NCI-H82 treated with DMSO at 0.1 percent for 48 hours (cell line): Measurements from ENCODE around the gene ASPHD1.
"Not testable (repeated sequence)": the region's sequence is repeated elsewhere in the genome, so short reads cannot be mapped to it uniquely, and the experiment has no call there.

Source experiments
- DNase-seq: peaks from one replicate; lab custom pipeline; 2025; ENCODE audit not compliant: unreplicated experiment; lab: John Stamatoyannopoulos, UW

The ASPHD1 gene

DNA sequence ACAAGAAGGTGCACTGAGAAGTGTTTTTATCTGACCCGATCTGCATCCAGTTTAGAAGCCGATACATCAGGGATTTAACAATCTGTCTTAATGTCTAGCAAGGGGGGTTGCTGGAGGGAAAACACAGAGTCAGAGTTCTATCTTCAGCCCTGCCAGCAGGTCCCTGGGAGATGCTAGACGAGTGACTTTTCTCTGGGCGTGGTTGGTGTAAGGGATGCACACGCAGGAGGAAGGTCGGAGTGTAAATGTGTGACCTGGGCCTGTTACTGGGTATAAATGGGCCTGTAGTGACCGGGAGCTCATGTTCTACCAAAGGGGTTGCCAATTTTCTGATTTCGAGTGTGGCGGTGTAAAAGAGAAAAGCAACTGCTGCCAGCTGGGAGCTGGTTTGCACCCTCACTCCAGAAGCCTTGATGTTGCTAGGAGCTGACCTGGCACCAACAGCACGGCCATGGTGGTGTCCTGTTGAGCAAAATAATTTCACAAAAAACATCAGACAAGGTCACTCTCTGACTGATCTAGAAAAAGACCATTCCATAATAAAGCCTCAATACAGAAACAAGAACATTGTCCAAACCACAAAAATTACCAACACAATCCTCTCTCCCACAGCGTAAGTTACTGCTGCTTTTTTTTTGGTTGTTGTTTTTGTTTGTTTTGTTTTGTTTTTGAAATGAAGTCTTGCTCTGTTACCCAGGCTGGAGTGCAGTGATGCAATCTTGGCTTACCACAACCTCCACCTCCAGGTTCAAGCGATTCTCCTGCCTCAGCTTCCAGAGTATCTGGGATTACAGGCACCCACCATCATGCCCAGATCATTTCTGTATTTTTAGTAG is 27.0 kb downstream of the ASPHD1 start:
- DNase-seq = no peak

DNA sequence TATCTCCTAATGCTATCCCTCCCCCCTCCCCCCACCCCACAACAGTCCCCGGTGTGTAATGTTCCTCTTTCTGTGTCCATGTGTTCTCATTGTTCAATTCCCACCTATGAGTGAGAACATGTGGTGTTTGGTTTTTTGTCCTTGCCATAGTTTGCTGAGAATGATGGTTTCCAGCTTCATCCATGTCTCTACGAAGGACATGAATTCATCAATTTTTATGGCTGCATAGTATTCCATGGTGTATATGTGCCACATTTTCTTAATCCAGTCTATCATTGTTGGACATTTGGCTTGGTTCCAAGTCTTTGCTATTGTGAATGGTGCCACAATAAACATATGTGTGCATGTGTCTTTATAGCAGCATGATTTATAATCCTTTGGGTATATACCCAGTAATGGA is 31.5 kb downstream of the ASPHD1 start:
- not testable (repeated sequence) for DNase-seq

DNA sequence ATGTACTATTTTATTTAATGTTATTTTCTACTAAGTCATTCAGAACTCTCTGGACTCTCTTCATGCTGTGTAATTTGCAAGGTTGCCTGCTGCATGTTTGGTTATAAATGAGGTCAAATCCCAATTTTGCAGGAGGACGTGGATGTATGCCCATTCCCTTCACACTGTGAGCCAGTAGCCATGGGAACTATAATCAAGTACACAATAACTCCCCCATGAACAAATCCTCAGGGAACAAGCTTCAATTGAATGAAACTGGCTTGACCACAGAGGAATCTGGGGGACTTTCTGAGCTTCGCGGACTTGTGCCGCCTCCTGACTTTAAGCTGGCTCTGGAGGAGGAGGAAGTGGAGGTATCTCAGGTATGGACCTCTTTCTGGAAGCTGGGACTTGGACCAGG is 40.4 kb downstream of the ASPHD1 start:
- no peak for DNase-seq

DNA sequence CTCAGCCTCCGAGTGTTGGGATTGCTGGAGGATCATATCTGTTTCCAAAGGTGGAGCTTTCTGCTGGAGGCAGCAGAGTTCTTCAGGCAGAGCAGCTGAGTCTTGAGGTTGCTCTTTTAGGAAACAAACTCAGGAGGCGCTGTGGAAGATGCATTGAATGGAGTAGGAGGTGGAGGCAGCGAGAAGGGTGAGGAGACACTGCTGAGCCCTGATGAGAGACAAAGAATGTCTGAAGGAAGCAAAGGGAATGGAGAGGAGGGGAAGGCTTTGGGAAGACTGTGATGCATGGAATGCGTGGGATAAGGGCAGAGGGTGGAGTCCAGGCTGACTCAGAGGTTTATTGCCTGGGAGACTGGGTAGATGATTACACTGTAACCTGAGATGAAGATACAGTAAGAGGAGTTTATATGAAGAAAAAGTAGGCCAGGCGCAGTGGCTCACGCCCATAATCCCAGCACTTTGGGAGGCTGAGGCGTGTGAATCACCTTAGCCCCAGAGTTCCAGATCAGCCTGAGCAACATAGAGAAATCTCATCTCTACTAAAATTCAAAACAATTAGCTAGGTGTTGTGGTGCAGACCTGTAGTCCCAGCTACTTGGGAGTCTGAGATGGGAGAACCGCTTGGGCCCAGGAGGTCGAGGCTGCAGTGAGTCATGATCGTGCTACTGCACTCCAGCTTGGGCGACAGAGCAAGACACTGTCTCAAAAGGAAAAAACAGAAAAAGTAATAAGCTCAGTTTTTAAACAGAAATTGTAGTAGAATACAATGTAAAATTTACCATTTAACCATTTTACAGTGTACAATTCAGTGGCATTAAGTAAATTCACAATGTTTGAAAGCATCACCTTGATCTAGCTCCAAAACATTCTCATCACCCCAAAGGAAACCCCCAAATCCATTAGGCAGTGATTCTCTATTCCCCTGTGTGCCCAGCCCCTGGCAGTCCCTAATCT is 43.8 kb downstream of the ASPHD1 start:
- peak; percentile 39 for DNase-seq

DNA sequence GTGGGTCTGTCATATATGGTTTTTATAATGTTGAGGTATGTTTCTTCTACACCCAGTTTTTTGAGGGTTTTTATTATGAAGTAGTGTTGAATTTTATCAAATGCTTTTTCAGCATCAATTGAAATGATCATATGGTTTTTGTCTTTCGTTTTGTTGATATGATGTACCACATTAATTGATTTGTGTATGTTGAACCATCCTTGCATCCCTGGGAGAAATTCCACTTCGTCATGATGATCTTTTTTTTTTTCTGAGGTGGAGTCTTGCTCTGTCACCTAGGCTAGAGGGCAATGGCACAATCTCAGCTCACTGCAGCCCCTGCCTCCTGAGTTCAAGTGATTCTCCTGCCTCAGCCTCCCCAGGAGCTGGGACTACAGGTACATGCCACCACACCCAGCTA is 47.6 kb downstream of the ASPHD1 start:
- DNase-seq = no peak

DNA sequence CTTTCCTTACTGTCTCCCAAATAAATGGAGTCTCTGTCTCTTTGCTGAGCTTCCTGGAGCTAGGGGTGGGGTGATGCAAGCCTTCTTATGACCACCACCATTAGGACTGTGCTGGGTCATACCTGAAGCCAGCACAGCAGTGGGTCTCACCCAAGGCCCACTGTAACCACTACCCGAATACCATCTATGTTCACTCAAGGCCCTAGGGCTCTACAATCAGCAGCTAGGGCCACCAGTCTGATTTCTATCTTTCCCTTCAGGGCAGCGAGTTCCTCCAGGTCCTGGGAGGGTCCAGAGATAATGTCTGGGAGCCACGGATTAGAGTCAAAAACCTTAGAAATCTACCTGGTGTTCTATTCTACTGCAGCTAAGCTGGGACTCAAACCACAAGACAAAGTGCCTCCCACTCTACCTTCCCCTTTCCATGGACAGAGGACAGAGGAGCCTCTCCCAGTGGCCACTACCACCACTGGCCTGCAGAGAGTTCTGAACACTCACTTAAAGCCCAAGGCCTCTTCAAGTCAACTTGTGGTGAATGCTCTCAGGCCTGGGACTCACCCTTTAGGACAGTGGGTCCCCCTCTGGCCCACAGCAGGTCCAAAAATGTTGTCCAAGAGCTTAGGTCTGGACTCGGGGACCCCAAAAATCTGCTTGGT is 50.6 kb downstream of the ASPHD1 start:
- no peak for DNase-seq

DNA sequence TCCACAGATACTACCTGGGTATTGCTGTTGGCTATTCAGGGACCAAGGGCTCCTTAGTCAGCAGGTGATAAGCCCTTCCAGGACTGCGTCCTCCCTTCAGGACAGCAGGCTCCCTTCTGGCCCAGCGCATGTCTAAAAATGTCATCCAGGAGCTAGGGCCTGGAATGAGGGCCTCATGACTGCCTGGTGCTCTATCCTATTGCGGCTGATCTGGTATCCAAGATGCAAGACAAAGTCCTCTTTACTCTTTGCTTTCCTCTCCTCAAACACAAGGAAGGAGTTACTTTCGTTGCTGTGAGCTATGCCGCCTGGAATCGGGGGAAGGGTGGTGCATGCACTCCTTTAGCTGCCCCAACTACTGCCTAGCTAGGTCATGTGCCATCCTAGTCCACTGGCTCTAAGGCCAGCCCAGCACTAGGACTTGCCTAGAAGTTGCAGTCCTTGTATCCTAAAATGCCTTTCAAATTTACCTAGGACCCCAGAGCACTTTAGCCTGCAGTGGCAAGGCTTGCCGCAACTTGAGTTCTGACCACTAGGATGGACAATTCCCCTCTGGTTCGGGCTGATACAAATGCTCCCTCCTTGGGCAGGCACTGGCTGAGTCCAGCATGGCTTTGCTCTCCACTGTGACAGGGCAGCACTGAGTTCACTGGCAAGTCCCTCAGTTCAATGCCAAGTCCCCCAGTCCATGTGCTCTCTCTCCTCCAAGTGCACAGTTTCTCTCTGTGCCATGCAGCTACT is 51.5 kb downstream of the ASPHD1 start:
- no peak for DNase-seq
